ENCODE data around the gene ARHGEF4. TPM values are rescaled to one million over a fixed set of nuclear protein-coding genes. Genes with fewer than 3 reads are reported as not detected.

ARHGEF4 gene
- total and polyA plus RNA-seq, 2 experiments from 2014 or later, result 4.6 to 16.6 TPM

DNA sequence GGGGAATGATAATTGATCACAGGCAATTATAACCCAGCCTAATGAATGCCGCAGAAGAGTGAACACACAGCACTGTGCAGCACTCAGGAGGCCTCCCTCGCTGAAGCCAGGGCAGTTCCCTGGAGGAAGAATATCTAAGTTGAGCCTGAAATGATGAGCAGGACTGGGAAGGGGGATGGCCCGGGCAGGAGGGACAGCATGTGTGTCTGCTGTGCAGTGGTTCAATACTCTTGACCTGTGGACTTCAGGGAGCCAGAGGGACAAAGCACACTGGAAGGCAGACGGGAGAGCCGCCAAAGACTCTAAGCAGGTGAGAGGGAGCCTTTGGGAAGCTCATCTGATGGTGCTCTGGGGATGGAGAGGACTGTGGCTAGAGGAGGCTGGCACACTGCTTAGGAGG is 62.6 kb downstream of the ARHGEF4 start:
- H3F3A ChIP-seq (replicated peaks; ENCODE audit: low read depth), result no peaks in the 10 kb centered on the region
- peaks cover 2% of the 10 kb centered on the region; the same call in 1 of the 3 replicates for H3K9me3 Mint-ChIP-seq

More for the DNA sequence above, 62.6 kb downstream of the ARHGEF4 start:
- no peak for DNase-seq (ENCODE audit: low spot score)
- H3K27ac Mint-ChIP-seq, result no peak overlapping the region; the same call in 1 of the 2 replicates
- H3K79me2 ChIP-seq (replicated peaks; ENCODE audit: insufficient read depth), result no peaks in the 10 kb centered on the region
- no peak overlapping the region for H3K4me3 ChIP-seq
- H3K27me3 ChIP-seq (ENCODE audit: insufficient read depth), result no peaks in the 10 kb centered on the region
- peaks cover 16% of the 10 kb centered on the region for H3K4me1 ChIP-seq (ENCODE audit: insufficient read depth)
- no peak for ATAC-seq
- H2AFZ ChIP-seq, result no peak overlapping the region
- H3K36me3 ChIP-seq (ENCODE audit: insufficient read depth), result no peaks in the 10 kb centered on the region
- no peak overlapping the region for H3K4me2 ChIP-seq
- peaks cover 2% of the 10 kb centered on the region for H3K27me3 Mint-ChIP-seq (ENCODE audit: insufficient read depth, low read depth, poor library complexity)
- H4K20me1 ChIP-seq (replicated peaks; ENCODE audit: insufficient read depth), result no peaks in the 10 kb centered on the region
- H3K27ac ChIP-seq (ENCODE audit: low read depth), result no peak overlapping the region
- peaks cover 36% of the 10 kb centered on the region for H3K4me1 Mint-ChIP-seq
- TF ChIP-seq, protein P1, sequence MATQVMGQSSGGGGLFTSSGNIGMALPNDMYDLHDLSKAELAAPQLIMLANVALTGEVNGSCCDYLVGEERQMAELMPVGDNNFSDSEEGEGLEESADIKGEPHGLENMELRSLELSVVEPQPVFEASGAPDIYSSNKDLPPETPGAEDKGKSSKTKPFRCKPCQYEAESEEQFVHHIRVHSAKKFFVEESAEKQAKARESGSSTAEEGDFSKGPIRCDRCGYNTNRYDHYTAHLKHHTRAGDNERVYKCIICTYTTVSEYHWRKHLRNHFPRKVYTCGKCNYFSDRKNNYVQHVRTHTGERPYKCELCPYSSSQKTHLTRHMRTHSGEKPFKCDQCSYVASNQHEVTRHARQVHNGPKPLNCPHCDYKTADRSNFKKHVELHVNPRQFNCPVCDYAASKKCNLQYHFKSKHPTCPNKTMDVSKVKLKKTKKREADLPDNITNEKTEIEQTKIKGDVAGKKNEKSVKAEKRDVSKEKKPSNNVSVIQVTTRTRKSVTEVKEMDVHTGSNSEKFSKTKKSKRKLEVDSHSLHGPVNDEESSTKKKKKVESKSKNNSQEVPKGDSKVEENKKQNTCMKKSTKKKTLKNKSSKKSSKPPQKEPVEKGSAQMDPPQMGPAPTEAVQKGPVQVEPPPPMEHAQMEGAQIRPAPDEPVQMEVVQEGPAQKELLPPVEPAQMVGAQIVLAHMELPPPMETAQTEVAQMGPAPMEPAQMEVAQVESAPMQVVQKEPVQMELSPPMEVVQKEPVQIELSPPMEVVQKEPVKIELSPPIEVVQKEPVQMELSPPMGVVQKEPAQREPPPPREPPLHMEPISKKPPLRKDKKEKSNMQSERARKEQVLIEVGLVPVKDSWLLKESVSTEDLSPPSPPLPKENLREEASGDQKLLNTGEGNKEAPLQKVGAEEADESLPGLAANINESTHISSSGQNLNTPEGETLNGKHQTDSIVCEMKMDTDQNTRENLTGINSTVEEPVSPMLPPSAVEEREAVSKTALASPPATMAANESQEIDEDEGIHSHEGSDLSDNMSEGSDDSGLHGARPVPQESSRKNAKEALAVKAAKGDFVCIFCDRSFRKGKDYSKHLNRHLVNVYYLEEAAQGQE (IDR thresholded peaks at IDR 0.05; ENCODE audit: unreplicated experiment), result no peak
- TF ChIP-seq, protein P2, sequence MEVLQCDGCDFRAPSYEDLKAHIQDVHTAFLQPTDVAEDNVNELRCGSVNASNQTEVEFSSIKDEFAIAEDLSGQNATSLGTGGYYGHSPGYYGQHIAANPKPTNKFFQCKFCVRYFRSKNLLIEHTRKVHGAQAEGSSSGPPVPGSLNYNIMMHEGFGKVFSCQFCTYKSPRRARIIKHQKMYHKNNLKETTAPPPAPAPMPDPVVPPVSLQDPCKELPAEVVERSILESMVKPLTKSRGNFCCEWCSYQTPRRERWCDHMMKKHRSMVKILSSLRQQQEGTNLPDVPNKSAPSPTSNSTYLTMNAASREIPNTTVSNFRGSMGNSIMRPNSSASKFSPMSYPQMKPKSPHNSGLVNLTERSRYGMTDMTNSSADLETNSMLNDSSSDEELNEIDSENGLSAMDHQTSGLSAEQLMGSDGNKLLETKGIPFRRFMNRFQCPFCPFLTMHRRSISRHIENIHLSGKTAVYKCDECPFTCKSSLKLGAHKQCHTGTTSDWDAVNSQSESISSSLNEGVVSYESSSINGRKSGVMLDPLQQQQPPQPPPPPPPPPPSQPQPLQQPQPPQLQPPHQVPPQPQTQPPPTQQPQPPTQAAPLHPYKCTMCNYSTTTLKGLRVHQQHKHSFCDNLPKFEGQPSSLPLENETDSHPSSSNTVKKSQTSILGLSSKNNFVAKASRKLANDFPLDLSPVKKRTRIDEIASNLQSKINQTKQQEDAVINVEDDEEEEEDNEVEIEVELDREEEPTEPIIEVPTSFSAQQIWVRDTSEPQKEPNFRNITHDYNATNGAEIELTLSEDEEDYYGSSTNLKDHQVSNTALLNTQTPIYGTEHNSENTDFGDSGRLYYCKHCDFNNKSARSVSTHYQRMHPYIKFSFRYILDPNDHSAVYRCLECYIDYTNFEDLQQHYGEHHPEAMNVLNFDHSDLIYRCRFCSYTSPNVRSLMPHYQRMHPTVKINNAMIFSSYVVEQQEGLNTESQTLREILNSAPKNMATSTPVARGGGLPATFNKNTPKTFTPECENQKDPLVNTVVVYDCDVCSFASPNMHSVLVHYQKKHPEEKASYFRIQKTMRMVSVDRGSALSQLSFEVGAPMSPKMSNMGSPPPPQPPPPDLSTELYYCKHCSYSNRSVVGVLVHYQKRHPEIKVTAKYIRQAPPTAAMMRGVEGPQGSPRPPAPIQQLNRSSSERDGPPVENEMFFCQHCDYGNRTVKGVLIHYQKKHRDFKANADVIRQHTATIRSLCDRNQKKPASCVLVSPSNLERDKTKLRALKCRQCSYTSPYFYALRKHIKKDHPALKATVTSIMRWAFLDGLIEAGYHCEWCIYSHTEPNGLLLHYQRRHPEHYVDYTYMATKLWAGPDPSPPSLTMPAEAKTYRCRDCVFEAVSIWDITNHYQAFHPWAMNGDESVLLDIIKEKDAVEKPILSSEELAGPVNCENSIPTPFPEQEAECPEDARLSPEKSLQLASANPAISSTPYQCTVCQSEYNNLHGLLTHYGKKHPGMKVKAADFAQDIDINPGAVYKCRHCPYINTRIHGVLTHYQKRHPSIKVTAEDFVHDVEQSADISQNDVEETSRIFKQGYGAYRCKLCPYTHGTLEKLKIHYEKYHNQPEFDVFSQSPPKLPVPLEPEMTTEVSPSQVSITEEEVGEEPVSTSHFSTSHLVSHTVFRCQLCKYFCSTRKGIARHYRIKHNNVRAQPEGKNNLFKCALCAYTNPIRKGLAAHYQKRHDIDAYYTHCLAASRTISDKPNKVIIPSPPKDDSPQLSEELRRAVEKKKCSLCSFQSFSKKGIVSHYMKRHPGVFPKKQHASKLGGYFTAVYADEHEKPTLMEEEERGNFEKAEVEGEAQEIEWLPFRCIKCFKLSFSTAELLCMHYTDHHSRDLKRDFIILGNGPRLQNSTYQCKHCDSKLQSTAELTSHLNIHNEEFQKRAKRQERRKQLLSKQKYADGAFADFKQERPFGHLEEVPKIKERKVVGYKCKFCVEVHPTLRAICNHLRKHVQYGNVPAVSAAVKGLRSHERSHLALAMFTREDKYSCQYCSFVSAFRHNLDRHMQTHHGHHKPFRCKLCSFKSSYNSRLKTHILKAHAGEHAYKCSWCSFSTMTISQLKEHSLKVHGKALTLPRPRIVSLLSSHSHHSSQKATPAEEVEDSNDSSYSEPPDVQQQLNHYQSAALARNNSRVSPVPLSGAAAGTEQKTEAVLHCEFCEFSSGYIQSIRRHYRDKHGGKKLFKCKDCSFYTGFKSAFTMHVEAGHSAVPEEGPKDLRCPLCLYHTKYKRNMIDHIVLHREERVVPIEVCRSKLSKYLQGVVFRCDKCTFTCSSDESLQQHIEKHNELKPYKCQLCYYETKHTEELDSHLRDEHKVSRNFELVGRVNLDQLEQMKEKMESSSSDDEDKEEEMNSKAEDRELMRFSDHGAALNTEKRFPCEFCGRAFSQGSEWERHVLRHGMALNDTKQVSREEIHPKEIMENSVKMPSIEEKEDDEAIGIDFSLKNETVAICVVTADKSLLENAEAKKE (CRISPR knock-in tag; IDR thresholded peaks at IDR 0.05), result no peak
- TF ChIP-seq STAT1 (IDR thresholded peaks at IDR 0.05; ENCODE audit: unreplicated experiment) (no peak), CREB1 (CRISPR knock-in tag; IDR thresholded peaks at IDR 0.05; ENCODE audit: low read depth) (no peak), EZH2phosphoT487 (IDR thresholded peaks at IDR 0.05; ENCODE audit: unreplicated experiment) (no peak), JUNB (IDR thresholded peaks at IDR 0.05; ENCODE audit: unreplicated experiment) (no peak), EZH2 (IDR thresholded peaks at IDR 0.05; ENCODE audit: low read depth, unreplicated experiment) (no peak), ZNF114 (CRISPR knock-in tag; IDR thresholded peaks at IDR 0.05) (no peak)
- TF ChIP-seq, protein P3, sequence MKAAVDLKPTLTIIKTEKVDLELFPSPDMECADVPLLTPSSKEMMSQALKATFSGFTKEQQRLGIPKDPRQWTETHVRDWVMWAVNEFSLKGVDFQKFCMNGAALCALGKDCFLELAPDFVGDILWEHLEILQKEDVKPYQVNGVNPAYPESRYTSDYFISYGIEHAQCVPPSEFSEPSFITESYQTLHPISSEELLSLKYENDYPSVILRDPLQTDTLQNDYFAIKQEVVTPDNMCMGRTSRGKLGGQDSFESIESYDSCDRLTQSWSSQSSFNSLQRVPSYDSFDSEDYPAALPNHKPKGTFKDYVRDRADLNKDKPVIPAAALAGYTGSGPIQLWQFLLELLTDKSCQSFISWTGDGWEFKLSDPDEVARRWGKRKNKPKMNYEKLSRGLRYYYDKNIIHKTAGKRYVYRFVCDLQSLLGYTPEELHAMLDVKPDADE (IDR thresholded peaks at IDR 0.05), result no peak
- no peak overlapping the region for H3K4me3 Mint-ChIP-seq
- H3K9me2 ChIP-seq (ENCODE audit: insufficient read depth), result peaks cover 4% of the 10 kb centered on the region; the same call in 1 of the 2 replicates
- peaks cover 2% of the 10 kb centered on the region; the same call in 2 of the 3 replicates for H3K36me3 Mint-ChIP-seq (ENCODE audit: low read depth)

Data from GM23338 (cell line).